ENCODE measurements around the gene RAET1E. TPM values are rescaled to one million over a fixed set of nuclear protein-coding genes. Genes with fewer than 3 reads are reported as not detected.

The RAET1E gene
- total and polyA plus RNA-seq, 9 of the 15 experiments (the other 6 are each of a cell fraction or from before 2014, with no cell fraction given), result not detected

DNA sequence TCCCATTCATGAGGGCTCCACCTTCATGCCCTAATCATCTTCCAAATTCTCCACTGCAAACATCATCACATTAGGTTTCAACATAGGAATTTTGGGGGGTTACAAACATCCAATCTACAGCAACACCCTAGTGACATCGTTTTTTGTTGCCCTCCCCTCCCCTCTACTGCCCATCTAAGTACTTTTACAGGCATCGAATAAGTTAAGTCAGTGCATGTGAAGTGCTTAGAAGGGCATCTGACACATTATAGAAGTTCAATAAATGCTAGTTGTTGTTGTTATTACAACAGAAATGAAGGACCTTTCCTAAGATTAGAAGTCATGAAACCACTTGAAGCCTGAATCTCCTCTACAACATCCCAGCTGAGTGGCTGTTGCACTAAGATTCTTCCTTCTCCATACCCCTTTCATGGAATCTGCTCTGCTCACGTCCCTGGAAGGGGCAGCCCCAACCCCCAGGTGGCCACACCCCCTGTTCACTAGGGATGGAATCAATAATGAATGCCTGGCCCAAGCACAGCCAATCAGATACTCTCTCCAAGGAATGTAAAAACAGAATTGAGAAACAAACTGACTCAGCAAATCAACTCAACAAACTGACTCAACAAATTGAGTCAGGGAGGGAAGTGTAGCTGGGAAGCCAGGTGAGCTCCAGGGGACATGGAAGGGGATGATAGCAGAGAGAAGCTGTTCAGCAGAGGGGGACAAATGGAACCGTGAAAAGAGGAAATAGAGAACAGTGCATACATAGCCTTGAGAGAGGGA lies 29.9 kb downstream of the RAET1E start (continued):
- TF ChIP-seq MAZ (CRISPR knock-in tag; conservative IDR thresholded peaks at IDR 0.05 in 1 of 2, IDR thresholded peaks at IDR 0.05 in 1 of 2) (peak in 1 of 2 experiments; percentile 67; a peak in 1 of 4 replicates), RFX5 (IDR thresholded peaks at IDR 0.05; ENCODE audit: low read depth, low read length) (no peak), ARNT (IDR thresholded peaks at IDR 0.05) (0 out of 4 replicates have a peak, but pooled peaks of 1 of the 2 experiments have one; percentile 57), KDM2B (CRISPR knock-in tag; IDR thresholded peaks at IDR 0.05) (no peak), EHMT2 (IDR thresholded peaks at IDR 0.05) (peak; percentile 67; the same call in 1 of the 2 replicates), ETV1 (tag; conservative IDR thresholded peaks at IDR 0.05; ENCODE audit: low read depth) (no peak; the same call in 1 of the 2 replicates), RFX1 (IDR thresholded peaks at IDR 0.05) (no peak), NCOA4 (IDR thresholded peaks at IDR 0.05; ENCODE audit: partially characterized antibody) (no peak), BMI1 (IDR thresholded peaks at IDR 0.05; ENCODE audit: low read length) (no peak), MED1 (CRISPR knock-in tag; IDR thresholded peaks at IDR 0.05; ENCODE audit: borderline replicate concordance) (no peak), POU5F1 (IDR thresholded peaks at IDR 0.05; ENCODE audit: borderline replicate concordance, low read depth, low read length, partially characterized antibody) (no peak), POLR3A (IDR thresholded peaks at IDR 0.05; ENCODE audit: borderline replicate concordance, extremely low read depth, insufficient read depth, insufficient read length) (no peak), ZNF644 (tag; IDR thresholded peaks at IDR 0.05; ENCODE audit: low read depth) (no peak), SIN3B (IDR thresholded peaks at IDR 0.05; ENCODE audit: low read depth) (no peak), ZNF76 (CRISPR knock-in tag; IDR thresholded peaks at IDR 0.05; ENCODE audit: borderline replicate concordance) (no peak), TCF7L2 (IDR thresholded peaks at IDR 0.05; ENCODE audit: low read depth, low read length) (no peak)
- TF ChIP-seq, protein P1, sequence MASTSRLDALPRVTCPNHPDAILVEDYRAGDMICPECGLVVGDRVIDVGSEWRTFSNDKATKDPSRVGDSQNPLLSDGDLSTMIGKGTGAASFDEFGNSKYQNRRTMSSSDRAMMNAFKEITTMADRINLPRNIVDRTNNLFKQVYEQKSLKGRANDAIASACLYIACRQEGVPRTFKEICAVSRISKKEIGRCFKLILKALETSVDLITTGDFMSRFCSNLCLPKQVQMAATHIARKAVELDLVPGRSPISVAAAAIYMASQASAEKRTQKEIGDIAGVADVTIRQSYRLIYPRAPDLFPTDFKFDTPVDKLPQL (IDR thresholded peaks at IDR 0.05; ENCODE audit: extremely low read depth, insufficient read length), result no peak
- TF ChIP-seq, protein P2, sequence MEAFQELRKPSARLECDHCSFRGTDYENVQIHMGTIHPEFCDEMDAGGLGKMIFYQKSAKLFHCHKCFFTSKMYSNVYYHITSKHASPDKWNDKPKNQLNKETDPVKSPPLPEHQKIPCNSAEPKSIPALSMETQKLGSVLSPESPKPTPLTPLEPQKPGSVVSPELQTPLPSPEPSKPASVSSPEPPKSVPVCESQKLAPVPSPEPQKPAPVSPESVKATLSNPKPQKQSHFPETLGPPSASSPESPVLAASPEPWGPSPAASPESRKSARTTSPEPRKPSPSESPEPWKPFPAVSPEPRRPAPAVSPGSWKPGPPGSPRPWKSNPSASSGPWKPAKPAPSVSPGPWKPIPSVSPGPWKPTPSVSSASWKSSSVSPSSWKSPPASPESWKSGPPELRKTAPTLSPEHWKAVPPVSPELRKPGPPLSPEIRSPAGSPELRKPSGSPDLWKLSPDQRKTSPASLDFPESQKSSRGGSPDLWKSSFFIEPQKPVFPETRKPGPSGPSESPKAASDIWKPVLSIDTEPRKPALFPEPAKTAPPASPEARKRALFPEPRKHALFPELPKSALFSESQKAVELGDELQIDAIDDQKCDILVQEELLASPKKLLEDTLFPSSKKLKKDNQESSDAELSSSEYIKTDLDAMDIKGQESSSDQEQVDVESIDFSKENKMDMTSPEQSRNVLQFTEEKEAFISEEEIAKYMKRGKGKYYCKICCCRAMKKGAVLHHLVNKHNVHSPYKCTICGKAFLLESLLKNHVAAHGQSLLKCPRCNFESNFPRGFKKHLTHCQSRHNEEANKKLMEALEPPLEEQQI (IDR thresholded peaks at IDR 0.05), result 0 out of 2 replicates have a peak, but pooled peaks have one; percentile 49
- TF ChIP-seq, protein P3, sequence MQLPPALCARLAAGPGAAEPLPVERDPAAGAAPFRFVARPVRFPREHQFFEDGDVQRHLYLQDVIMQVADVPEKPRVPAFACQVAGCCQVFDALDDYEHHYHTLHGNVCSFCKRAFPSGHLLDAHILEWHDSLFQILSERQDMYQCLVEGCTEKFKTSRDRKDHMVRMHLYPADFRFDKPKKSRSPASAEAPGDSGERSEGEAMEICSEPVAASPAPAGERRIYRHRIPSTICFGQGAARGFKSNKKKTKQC (CRISPR knock-in tag; IDR thresholded peaks at IDR 0.05), result no peak
- TF ChIP-seq, protein P4, sequence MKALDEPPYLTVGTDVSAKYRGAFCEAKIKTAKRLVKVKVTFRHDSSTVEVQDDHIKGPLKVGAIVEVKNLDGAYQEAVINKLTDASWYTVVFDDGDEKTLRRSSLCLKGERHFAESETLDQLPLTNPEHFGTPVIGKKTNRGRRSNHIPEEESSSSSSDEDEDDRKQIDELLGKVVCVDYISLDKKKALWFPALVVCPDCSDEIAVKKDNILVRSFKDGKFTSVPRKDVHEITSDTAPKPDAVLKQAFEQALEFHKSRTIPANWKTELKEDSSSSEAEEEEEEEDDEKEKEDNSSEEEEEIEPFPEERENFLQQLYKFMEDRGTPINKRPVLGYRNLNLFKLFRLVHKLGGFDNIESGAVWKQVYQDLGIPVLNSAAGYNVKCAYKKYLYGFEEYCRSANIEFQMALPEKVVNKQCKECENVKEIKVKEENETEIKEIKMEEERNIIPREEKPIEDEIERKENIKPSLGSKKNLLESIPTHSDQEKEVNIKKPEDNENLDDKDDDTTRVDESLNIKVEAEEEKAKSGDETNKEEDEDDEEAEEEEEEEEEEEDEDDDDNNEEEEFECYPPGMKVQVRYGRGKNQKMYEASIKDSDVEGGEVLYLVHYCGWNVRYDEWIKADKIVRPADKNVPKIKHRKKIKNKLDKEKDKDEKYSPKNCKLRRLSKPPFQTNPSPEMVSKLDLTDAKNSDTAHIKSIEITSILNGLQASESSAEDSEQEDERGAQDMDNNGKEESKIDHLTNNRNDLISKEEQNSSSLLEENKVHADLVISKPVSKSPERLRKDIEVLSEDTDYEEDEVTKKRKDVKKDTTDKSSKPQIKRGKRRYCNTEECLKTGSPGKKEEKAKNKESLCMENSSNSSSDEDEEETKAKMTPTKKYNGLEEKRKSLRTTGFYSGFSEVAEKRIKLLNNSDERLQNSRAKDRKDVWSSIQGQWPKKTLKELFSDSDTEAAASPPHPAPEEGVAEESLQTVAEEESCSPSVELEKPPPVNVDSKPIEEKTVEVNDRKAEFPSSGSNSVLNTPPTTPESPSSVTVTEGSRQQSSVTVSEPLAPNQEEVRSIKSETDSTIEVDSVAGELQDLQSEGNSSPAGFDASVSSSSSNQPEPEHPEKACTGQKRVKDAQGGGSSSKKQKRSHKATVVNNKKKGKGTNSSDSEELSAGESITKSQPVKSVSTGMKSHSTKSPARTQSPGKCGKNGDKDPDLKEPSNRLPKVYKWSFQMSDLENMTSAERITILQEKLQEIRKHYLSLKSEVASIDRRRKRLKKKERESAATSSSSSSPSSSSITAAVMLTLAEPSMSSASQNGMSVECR (CRISPR knock-in tag; IDR thresholded peaks at IDR 0.05), result no peak

Data from K562 (cell line).